Psoas muscle (tissue), 8 donors: Measurements from ENCODE around the gene TNNT3. TPM values are rescaled to one million over a fixed set of nuclear protein-coding genes. Genes with fewer than 3 reads are reported as not detected.
"Not testable (repeated sequence)": the region's sequence is repeated elsewhere in the genome, so short reads cannot be mapped to it uniquely, and the experiment has no call there.

Experiments
- ATAC-seq, 4 donors: fragments of 200-7000 bp; cut with Tn5 transposase; one replicate each; pipeline ENCODE4 v1.9.1; 2020; ENCODE audit warnings: moderate library complexity in 3 of 4, mild to moderate bottlenecking in 2 of 4
- DNase-seq, 2 donors: peaks; one replicate each; pipeline ENCODE4 v3.0.0-alpha.2; 2020
- H3K27ac ChIP-seq: fragments of 200-600 bp; one replicate; pipeline ENCODE4 v1.8.0; 2022
- H3K27me3 ChIP-seq, 3 donors: fragments of 200-600 bp in 1 of 3; one replicate each; pipeline versions ENCODE4 v1.6.1 to v1.8.0; 2013 to 2022; ENCODE audit warnings: low read length in 2 of 3, mild to moderate bottlenecking in 2 of 3, moderate library complexity in 1 of 3; ENCODE audit not compliant: insufficient read depth in 3 of 3
- H3K36me3 ChIP-seq, 2 donors: fragments of 200-600 bp in 1 of 2; one replicate each; pipeline versions ENCODE4 v1.6.1 to v1.8.0; 2013 to 2022; ENCODE audit warnings: low read depth in 1 of 2, mild to moderate bottlenecking in 1 of 2, moderate library complexity in 1 of 2; ENCODE audit not compliant: insufficient read depth in 1 of 2
- H3K4me1 ChIP-seq: fragments of 200-600 bp; one replicate; pipeline ENCODE4 v1.8.0; 2022
- H3K4me3 ChIP-seq: fragments of 200-600 bp; one replicate; pipeline ENCODE4 v1.8.0; 2022; ENCODE audit warnings: mild to moderate bottlenecking
- H3K9me3 ChIP-seq: fragments of 200-600 bp; one replicate; pipeline ENCODE4 v1.8.0; 2022
- WGBS, 3 donors: extraction: QIAGEN DNeasy Blood & Tissue Kit; methylation state at CpG; one replicate each; pipeline versions ENCODE4 v1.1.6 to v1.1.7; 2013; 5-methylcytosine and 5-hydroxymethylcytosine counted together
- intact Hi-C, 2 donors: fragments of 100-400 bp; cut with DNase I; formaldehyde crosslinking; loops; one replicate each; pipeline versions ENCODE4 v1.11.0 to v1.14.2; 2022
- polyA plus RNA-seq, 3 donors: library from polyadenylated mRNA; stranded (reverse); fragments of 200-250 nt; gene quantifications; one replicate each; pipeline ENCODE4 v1.2.3, GENCODE V29; 2013
- total RNA-seq, 4 donors: library from RNA; stranded (reverse); fragmentation: NEBNext Ultra II Directional in 2 of 4; extraction: Animal tissue kit (Norgen Biotek cat#: 25700) in 2 of 4; gene quantifications; one replicate each; pipeline versions ENCODE4 v1.2.1 to v1.2.4, GENCODE V29; 2021 to 2023
- TF ChIP-seq, protein P1 (sequence below): fragments of 200-600 bp; IDR thresholded peaks from one replicate; pipeline ENCODE4 v1.8.0; 2022; ENCODE audit warnings: antibody characterized with exemption
- donor health status: healthy with polysubstance abuse.
- donor health status: DM: no; HTN: no; CAD: no; lungs with moderate emphysema.
- donor health status: Bipolar disorder and iron deficiency.
- donor health status: healthy.
- donor health status: DM: yes; HTN: yes; CAD: no.
- donor health status: DM: no; HTN: no; CAD: no.
- donor health status: DM: no; HTN: no; CAD: no.
- donor health status: DM: yes; HTN: yes; CAD: no.

TNNT3 gene
- total and polyA plus RNA-seq, 7 donors = 1,367 to 7,638 (median 3,289) TPM

DNA sequence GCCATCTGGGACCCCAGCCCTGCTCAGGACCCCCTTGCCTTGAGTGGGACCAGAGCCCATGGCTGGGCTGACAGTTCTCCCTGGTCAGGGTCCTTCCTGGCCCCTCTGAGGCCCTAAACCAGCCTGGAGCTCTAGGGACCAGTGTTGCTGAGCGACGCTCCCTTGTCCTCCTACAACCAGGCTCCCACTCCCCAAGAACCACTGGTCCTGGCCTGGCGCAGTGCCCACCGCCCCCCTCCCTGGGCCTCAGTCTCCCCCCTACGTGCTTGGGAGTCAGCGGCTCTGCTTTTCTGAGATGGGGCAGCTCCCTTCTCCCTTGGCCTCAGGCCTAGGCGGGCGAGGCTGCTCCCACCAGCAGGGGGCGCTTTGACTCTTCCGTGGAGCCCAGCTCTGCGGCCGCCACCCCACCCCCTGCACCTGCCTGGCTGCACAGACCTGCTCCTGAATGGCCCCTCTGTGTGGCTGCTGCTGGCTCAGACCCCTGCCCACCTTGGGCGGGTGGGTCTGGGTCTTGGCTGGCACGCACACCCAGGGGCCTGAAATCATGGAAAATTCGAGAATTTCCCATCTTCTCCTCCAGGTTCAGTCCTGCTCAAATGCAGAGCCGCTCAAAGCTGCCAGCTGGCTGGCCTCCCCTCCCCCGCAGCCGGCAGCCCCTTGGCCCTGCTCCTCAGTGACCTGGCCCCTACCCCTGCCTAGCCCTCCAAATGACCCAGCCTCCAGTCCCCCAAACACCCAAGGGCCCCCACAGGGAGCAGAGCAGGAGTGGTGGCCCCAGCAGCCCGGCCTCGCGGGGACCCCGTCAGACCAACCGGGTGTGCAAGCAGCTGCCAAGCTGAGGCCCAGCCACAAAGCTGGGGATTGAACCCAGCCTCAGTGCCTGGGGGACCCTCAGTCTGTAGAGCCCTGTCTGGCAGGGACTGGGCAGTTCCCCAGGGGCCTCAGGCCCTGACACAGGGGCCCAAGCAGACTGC is 37.0 kb upstream of the TNNT3 start:
- Histone ChIP-seq H3K9me3 (no peaks in the 10 kb centered on the region), H3K4me1 (peaks cover 20% of the 10 kb centered on the region), H3K27me3 (no peaks in the 10 kb centered on the region), H3K27ac (peak overlapping the region; percentile 84), H3K4me3 (no peak overlapping the region), H3K36me3 (peaks cover 0 to 4% of the 10 kb centered on the region in 2 donors)
- DNase-seq (peak; percentile 85 to 93), ATAC-seq (peak; percentile 86 to 94 (median 92))
- intact Hi-C loops = loop anchor here (5.0 kb wide), 4 partner anchors 35 to 265 kb away; partner anchors contain the start of genes TNNT3 (in 2 of the 2) and TNNI2 (in 1 of the 2)
- WGBS, 3 donors = 16 to 32% (median 23%) methylated on average over 20 to 23 of the region's 23 CpGs
- TF ChIP-seq, protein P1, sequence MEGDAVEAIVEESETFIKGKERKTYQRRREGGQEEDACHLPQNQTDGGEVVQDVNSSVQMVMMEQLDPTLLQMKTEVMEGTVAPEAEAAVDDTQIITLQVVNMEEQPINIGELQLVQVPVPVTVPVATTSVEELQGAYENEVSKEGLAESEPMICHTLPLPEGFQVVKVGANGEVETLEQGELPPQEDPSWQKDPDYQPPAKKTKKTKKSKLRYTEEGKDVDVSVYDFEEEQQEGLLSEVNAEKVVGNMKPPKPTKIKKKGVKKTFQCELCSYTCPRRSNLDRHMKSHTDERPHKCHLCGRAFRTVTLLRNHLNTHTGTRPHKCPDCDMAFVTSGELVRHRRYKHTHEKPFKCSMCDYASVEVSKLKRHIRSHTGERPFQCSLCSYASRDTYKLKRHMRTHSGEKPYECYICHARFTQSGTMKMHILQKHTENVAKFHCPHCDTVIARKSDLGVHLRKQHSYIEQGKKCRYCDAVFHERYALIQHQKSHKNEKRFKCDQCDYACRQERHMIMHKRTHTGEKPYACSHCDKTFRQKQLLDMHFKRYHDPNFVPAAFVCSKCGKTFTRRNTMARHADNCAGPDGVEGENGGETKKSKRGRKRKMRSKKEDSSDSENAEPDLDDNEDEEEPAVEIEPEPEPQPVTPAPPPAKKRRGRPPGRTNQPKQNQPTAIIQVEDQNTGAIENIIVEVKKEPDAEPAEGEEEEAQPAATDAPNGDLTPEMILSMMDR = peak; percentile 94

- DNase-seq = no peak
- Histone ChIP-seq H3K4me3 (no peak overlapping the region), H3K4me1 (peaks cover 29% of the 10 kb centered on the region), H3K27me3 (no peaks in the 10 kb centered on the region), H3K36me3 (peaks cover 0 to 4% of the 10 kb centered on the region in 2 donors), H3K27ac (peak overlapping the region; percentile 84), H3K9me3 (no peaks in the 10 kb centered on the region)
- no peak for ATAC-seq
- intact Hi-C loops = loop anchor here (5.0 kb wide), 4 partner anchors 34 to 264 kb away; partner anchors contain the start of genes TNNT3 (in 2 of the 2) and TNNI2 (in 1 of the 2)
- TF ChIP-seq, protein P1 = no peak
- 87 to 92% (median 88%) methylated on average over 14 of the region's 14 CpGs for WGBS, 3 donors
Measured at GRCh38 chr11:1883346-1884302, 35.9 kb upstream of the TNNT3 start.

DNA sequence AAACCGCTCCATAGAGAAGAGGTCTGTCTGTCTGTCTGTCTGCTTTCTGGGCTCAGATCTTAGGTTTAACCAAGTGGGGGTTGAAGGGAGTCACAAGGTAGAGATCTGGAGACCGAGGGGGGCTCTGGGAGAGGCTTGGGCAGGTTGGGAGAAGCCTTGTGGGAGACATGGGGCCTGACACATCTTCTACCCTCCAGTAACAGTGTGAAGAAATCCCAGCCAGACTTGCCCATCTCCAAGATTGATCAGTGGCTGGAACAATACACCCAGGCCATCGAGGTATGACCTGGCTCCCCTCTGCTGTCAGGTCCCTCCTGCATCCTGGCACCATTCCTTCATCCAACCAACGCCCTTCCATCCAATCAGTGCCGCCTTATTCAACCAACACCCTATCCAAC is 35.2 kb upstream of the TNNT3 start:
- Histone ChIP-seq H3K27ac (no peak overlapping the region), H3K9me3 (no peaks in the 10 kb centered on the region), H3K4me1 (peaks cover 36% of the 10 kb centered on the region), H3K36me3 (peaks cover 0 to 4% of the 10 kb centered on the region in 2 donors), H3K27me3 (no peaks in the 10 kb centered on the region), H3K4me3 (no peak overlapping the region)
- TF ChIP-seq, protein P1 = no peak
- DNase-seq (no peak), ATAC-seq (no peak)
- intact Hi-C loops = loop anchor here (5.0 kb wide), 4 partner anchors 33 to 263 kb away; partner anchors contain the start of genes TNNT3 (in 2 of the 2) and TNNI2 (in 1 of the 2)
- WGBS, 3 donors = 93 to 94% (median 93%) methylated on average over 5 of the region's 5 CpGs

- H3K36me3 ChIP-seq, H3K9me3 ChIP-seq, H3K27ac ChIP-seq, H3K4me3 ChIP-seq, H3K27me3 ChIP-seq, intact Hi-C loops, ATAC-seq, DNase-seq: not testable (repeated sequence)
- H3K4me1 ChIP-seq = peaks cover 48% of the 10 kb centered on the region
- 79 to 92% (median 80%) methylated on average over 13 of the region's 13 CpGs for WGBS, 3 donors
Measured at GRCh38 chr11:1886551-1886950, 33.0 kb upstream of the TNNT3 start.
